CD4-positive, alpha-beta T cell treated with Interleukin-21 for 1 hour (primary cell): Measurements from ENCODE around the gene XPO5.
"Not testable (repeated sequence)": the region's sequence is repeated elsewhere in the genome, so short reads cannot be mapped to it uniquely, and the experiment has no call there.

Source experiments
- DNase-seq: peaks from one replicate; pipeline ENCODE4 v3.0.0-alpha.2; 2020

Gene XPO5

DNA sequence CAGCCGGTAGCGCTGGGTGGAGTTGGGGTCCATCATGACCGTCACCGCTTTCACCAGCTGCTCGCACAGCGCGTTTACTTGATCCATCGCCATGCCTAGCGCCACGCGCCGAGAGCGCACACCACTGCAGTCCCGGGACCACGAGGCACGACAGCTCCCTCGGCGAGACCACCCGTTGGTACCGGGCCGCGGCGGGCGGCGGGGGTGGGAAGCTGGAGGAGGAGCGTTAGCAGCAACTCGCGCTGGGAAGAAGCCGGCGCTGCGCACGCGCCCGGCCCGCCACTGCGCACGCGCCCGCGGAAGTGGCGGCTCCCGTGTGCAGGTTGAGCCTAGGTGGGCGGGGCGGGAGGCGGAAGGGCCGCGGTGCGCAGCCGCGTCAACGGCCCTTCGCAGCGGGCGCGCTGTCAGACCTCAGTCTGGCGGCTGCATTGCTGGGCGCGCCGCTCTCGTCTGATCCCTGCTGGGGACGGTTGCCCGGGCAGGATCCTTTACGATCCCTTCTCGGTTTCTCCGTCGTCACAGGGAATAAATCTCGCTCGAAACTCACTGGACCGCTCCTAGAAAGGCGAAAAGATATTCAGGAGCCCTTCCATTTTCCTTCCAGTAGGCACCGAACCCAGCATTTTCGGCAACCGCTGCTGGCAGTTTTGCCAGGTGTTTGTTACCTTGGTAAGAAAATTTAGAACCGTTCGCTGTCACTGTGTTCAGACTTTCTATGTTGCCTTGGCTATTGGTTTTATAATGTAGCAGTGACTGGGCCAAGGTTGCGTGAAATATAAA lies at the start of gene XPO5, which contains the start of gene POLH:
Gene XPO5, minus strand, starts transcription at position 267 of the 780 bp plus-strand sequence. Its CDS starts 174 bp downstream, at position 93.
Gene POLH, plus strand, starts transcription at position 414 of the 780 bp plus-strand sequence. CDS start 6,135 bp downstream, outside the sequence.
- peak; percentile 92 for DNase-seq

DNA sequence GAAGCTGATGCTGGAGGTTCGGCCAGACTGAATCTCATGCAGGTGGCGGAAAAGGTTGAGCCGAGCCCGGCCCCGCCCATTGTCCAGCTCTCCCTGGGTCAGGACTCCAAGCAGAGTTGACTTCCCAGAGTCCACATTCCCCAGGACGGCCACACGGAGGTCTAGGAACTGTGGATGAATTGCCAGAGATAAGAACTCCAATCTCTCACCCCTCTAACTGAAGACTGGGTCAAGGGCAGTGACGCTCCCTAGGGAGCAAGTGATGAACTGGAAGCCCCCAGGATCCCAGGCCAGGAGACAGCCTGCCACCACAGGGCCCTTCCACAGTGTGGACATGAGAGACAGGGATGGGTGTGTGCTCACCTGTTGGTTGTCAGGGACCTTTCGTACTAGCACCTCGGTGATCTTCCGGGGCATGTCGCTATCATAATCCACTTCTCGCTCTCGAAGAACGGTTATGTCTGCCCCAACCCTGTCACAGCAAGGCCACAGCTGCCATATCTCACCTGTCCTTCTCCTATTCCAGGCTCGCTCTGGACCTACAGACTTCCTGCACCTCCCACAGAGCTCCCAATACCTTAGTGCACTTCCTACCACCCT lies 49.7 kb upstream of the XPO5 start:
- DNase-seq, result no peak

DNA sequence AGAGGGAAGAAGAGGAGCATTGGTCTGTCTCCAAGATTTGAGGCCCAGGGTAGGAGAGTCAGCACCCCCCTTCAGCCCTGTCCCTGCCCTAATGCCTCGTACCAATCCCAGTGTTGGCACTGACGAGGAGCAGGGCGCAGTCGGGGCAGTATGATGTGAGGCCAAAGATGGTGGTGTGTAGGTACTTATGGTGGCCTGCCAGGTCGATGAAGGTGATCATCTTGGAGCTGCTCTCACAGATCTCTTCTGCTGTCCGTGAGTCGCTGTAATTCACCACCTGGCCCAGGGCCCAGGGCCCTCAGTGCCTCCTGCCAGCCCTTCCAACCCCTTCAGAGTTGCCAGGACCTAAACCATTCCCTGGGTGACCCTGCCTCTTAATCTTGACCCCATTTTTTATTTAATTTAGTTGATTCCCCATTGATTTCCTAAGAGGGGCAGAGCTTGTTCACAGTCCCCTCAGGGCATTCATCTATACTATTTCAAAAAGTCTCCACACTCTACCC lies 49.0 kb upstream of the XPO5 start:
- no peak for DNase-seq

DNA sequence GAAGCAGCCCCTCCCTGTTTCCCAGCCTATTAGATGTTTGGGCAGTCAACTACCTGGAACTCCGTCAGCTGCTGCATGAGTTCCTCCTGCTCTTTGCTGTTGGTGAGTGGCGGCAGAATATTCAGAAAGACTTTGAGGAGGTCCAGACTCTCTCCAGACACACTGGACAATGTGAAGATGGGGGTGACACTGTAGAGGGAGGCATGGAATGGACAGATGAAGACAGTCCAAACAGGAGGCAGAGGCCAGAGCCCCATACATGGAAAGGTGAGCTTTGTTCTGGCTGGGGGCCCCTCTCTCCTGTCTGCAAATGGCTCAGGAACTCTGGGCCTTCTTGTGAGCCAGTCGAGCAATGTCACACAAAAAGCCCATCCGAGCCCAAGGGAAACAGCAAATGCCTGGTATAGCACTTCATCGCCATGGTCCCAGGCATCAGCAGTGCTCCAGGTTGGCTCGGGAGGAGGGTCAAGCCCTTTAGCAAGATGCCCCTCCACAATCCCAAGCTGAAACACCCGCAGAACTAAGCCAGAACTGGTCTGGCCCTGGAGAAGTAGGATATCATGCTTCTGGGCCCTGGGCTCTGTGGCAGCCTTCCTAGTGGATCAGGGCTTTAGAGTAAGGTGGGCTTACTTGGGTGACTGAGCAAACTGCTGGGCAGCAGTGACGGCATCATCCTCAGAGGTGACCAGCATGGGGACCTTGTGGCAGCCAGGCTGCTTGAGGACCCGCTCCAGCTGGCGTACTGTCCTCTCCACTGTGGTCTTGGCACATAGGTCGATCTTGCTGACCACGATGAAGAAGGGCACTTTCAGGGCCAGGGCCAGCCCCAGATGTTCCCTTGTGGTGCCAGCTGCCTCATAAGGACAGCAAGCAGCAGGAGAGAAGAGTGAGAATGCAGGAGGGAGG lies 48.3 kb upstream of the XPO5 start:
- no peak for DNase-seq

DNA sequence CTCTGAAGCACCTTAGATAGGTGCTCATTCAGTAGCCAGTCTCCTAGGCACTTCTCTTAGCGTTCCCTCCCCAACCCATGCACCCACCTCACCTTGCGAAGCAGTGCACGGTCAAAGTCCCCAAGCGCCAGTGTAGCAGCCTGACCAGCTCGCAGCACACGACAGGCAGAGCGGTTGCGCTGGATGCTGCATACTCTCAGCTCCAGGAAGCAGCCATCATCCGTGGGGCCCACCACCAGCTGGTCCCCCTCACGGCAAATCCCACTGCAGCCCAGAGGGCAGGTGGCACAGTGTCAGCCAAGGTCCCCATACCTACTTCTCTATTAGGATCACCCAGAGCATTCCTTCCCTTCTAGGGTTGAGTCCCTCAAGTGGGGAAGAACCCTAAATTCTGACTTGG lies 46.7 kb upstream of the XPO5 start:
- DNase-seq, result no peak

DNA sequence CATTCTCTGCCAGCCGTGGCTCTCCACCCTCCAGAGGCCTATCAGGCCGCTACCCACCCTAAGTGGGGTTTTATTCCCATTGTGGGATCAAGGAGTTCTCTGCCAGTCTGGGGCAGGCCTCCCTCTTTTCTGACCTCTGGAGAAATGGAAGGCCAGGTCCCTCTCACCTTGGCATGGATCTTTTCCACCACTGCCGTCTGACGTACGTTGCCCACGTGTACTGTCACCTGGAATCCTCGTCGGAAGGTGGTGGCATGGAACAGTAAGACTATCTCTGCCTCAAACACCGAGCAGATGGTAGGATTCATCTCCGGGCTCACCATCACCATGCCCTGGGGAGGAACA lies 46.0 kb upstream of the XPO5 start:
- no peak for DNase-seq

DNA sequence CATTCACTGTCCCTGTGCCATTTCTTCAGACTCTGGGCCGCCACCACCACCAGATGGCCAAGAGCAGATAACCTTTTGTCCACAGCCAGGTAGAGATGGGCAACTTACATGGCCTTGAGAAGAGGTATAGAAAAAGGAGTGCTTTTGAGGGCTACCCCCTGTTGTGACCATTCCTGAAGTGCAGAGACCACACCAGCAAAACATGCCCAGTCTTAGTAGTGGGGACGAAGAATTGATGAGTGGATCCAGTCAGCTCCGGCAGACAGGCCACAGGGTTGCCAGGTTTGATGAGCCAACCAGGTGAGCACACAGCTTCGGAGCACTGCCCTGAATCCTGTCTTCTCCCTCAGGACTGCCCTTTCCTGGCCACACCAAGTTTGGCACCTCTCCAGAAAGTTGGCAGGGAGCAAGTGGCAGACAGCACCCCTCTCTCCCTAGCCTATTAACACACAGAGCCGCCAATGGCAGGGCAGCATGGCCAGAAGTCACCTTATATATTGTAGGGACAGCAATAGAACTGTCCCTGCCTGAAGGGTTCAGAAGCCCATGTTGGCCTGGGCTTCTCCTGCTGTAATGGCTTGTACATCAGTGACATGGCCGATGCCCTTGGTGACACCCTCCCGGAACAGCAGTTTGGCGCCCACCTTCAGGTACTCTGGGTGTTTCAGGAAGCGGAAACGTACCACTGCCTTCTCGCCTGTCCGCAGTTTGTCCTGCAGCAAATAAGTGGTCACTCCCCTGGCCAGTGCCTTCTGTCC lies 45.4 kb upstream of the XPO5 start:
- no peak for DNase-seq

DNA sequence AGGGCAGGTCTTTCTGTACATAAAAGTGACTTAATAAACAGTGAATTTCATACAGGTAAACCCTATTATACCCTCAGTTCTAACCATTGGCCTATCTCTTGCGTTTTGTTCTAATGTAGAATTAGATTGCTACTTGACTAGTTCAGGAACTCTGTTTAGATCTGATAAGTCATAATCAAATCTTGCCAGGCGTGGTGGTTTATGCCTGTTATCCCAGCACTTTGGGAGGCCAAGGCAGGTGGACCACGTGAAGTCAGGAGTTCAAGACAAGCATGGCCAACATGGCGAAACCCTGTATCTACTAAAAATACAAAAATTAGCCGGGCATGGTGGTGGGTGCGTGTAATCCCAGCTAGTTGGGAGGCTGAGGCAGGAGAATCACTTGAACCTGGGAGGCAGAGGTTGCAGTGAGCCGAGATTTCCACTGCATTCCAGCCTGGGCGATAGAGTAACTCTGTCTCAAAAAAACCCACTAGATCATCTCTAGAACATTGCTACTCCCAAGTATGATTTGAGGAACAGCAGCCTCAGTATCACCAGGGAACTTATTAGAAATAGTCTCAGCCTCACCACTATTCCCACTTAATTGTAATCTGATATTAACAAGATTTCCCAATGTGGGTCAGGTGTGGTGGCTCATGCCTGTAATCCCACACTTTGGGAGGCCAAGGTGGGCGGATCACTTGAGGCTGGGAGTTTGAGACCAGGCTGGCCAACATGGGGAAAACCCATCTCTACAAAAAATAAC lies 41.1 kb upstream of the XPO5 start:
- DNase-seq, result no peak

DNA sequence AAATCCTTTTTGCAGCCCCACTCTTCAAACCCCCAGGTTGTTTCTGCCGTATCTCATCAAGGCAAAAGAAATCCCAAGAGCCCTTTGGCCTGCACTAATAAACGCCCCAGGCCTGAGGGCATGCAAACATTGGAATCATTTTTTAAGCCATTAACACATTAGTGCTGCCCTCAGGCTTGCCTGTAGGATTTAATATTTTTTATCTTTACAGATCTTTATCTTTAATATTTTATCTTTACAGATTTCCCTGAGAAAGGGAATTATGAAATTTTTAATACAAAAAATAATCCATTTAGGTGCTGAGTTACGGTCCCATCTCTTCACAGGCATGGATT lies 38.5 kb upstream of the XPO5 start:
- no peak for DNase-seq

DNA sequence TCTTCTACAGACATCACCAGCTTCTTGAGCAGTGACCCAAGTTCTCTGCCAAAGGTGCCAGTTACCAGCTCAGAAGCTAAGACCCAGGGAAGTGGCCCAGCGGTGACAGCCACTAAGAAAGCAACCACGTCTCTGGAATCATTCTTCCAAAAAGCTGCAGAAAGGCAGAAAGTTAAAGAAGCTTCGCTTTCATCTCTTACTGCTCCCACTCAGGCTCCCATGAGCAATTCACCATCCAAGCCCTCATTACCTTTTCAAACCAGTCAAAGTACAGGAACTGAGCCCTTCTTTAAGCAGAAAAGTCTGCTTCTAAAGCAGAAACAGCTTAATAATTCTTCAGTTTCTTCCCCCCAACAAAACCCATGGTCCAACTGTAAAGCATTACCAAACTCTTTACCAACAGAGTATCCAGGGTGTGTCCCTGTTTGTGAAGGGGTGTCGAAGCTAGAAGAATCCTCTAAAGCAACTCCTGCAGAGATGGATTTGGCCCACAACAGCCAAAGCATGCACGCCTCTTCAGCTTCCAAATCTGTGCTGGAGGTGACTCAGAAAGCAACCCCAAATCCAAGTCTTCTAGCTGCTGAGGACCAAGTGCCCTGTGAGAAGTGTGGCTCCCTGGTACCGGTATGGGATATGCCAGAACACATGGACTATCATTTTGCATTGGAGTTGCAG lies 38.0 kb upstream of the XPO5 start:
- DNase-seq, result no peak

DNA sequence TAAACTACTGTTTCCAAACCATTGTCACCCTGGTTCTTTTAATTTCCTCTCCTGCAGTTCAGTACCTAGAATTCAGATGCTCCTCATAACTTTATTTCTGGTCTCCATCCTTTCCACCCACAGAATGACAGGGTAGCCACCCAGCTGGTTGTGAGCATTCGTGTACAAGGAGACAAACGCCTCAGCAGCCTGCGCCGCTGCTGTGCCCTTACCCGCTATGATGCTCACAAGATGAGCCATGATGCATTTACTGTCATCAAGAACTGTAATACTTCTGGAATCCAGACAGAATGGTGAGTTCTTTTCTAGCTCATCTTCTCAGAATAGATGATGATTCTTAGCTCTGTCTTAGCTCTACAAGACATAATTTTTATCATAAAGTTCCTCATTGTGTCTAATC lies 34.6 kb upstream of the XPO5 start:
- DNase-seq, result no peak

DNA sequence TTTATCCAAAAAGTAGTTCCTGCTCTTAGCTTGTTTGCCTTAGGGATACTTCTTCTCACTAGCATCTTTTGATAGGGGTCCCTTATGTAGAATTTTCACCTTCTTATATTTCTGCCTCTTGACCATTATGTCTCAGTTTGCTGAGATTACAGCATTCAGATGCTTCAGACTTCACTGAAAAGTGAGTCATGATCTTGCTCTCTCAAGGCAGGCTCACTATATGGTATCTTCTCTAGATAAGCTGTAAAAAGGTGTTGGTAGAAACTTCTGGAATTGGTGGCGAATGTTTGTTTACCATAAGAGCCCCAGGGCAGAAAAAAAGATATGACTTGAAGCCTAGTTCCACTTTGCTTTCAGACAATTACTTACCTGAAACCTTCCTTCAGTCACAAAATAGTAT lies 33.6 kb upstream of the XPO5 start:
- no peak for DNase-seq

DNA sequence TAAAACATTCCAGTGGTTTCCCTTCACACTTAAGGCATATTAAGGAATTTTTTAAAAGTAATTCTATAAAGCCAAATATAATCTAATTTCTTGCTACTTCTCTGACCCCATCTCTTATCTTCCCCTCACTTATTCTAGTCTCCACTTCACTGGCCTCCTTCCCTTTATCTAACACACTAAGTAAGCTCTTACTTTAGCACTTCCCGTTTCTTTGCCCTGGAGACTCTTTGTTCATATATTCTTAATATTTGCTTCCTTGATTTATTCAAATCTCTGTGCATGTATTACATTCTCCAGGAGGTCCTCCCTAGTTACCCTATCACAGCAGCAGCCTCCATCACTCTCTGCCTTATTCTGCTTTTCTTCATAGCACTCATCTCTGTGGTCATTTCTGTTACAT lies 33.0 kb upstream of the XPO5 start:
- no peak for DNase-seq

DNA sequence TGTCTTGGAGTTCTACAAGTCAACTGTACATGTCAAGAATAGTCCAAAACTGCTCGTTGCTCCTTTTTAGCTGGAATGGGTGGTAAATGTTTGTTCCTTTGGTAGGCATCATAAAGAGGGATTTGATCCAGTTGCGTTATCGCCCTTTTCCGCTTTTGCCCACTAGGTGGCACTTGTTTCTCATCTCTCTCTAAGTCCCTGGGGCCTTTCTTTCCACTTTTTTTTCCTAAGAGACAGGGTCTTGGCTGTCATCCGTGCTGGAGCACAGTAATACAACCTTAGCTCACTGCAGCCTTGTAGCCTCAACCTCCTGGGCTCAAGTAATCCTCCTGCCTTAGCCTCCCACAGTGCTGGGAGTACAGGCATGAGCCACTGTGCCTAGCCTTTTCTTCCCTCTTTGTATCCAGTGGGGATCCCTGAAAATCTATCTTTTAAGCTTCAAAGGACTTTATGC lies 32.5 kb upstream of the XPO5 start:
- peak; percentile 58 for DNase-seq

DNA sequence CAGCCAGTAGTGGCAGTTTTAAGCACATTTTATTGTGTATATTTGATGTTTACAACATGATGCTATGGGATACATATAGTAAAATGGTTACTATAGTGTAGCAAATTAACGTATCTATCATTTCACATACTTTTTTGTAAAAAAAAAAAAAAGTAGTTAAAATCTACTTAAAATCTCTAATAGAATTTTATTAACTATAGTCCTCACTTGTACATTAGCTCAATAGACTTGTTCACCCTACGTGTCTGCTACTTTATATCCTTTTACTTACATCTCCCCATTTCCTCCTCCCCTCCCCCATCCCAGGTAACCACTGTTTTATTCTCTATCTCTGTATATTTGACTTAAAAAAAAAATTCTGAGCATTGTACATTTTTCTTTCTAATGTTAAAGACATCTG lies 30.2 kb upstream of the XPO5 start:
- DNase-seq, result no peak

DNA sequence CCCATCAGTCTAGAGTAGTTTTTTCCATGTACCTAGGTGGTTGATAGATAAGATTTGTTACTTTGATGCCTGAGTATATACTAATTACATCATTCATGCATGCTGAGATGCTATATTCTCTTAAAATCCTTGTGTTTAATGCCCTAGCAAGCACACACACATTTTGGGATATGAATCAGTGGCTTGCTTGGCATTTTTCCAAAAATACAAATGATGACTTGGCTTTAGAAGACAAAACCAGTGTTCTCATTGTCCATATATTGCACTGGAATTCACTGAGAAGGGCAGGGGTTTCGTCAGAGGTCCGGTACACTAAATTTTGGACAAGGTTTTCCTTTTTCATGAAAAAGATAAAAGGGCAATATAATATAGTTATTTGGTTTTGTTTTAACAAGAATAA lies 28.3 kb upstream of the XPO5 start:
- DNase-seq, result no peak

DNA sequence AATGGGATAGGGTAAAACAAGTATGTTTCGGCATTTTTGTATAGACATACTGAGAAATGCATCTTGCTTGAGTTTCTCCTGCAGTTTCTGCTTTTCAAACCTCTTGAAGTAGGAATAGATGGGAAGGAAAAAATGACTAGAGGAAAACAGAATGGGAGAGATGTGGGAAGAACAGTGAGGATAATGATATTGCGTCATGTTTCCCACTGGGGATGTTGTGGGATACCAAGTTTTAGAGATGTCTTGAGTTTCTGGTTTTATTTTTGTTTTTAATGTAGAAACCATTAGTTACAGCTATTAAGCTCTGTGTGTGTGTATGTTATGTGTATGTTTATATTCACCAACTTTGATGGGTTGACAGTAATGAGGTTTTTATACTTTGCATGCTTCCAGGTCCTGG lies 24.8 kb upstream of the XPO5 start:
- no peak for DNase-seq

DNA sequence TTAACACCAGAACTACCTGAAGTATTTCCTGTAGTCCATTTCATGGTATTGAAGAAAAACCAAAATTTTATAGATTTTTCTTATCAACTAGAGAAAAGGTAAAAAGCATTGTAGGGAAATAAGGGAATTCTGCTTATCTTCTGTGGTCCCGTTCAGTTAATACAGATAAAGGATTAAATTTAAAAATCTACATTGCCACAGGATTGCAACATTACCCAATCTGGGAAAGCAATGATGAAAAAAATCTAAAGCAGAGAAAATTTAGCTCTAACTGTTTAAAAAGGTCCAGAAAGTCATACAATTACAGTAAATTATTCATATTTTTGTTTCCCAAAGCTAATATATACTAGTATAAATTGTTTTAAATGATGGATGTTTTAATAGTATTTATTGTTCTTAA lies 18.1 kb upstream of the XPO5 start:
- no peak for DNase-seq

DNA sequence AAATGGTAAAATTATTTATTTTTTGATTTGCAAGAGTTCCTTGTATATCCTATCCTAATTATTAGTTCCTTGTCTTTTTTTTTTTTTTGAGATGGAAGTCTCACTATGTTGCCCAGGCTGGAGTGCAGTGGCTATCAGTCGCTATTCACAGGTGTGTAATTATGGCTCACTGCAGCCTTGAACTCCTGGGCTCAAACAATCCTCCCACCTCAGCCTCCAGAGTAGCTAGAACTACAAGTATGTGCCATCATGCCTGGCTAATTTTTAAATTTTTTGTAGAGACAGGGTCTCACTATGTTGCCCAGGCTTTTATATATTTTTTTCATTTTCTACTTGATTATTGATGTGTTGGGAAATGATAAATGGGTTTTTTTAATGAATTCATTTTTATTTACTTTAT lies 13.7 kb upstream of the XPO5 start:
- not testable (repeated sequence) for DNase-seq

DNA sequence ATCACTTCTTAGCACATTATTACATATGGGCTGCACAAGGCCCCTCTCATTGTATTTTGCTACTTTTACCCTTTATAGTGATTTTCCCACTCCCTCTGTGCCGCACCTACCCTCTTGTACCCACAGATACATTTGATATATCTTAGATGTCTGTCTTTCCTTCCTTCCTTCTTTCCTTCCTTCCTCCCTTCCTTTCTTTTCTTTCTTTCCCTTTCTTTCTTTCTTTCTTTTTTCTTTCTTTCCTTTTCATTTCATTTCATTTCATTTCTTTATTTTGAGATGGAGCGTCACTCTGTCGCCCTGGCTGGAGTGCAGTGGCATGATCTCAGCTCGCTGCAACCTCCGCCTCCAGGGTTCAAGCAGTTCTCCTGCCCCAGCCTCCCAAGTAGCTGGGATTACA lies 12.4 kb upstream of the XPO5 start:
- no peak for DNase-seq

DNA sequence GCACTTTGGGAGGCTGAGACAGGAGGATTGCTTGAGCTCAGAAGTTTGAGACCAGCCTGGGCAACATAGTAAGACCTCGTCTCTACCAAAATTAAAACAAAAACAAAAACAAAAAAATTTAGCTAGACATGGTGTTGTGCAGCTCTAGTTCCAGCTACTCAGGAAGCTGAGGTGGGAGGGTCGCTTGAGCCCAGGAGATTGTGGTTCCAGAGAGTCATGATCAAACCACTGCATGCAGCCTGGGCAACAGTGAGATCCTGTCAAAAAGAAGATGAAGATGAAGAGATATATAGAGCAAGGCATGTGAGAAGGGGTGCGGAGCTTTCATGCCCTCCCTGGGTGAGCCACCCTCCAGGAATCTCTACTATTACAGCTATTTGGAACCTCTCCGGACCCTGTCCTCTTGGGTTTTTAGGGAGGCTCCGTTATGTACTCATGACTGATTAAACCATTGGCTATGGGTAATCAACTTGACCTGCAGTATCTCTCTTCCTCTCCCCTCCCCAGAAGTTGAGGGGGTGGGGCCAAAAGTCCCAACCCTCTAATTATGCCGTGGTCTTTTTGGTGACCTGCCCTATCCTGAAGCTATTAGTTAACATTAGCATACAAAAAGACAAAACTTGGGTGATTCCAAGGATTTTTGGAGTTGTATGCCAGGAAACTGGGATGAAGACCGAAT lies 9.2 kb upstream of the XPO5 start:
- DNase-seq, result peak; percentile 45
